ENCODE results near the gene KDM4D. TPM values are rescaled to one million over a fixed set of nuclear protein-coding genes. Genes with fewer than 3 reads are reported as not detected.

The KDM4D gene
- total RNA-seq: 0.32 and 0.46 TPM in 2 replicates

DNA sequence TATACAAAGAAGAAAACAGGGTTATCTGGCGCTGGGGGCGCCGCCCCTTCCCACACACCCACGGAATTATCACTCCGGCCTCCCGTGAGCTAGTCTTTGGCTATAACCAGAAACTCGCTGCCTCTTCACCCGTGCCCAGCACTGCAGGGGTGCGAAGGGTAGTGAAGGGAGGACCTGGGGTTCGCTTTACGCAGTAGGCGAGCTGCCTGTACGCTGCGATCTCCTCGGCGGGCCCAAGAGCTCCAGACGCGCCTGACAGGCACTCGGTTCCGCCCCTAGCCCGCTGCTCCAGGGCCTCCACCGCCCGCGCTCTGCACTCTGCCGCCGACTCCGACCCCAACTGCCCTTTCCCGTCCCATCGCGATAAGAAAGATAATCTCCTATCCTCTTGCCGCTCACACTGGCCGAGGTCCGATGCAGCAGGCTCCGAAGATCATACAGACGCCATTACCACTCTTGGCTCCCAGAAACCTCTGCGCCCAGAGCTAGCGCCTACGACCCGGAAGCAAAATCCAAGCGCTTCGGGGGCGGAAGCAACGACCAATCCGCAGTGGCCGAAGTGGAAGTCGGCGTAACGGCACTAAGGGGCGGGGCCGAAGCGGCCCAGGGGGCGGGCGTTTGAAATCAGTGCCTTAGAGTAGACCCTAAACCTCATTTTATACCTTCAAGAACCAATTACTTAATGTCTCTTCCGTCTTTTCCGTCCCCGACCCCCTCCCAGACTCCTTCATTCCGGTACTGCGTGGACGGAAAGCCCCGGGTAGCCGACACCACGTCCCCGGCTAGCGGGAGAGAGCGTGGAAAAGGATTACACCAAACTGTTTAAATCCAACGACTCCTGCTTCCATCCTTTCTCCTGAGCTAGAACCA lies at the start of gene KDM4D, which contains the start of gene CWC15:
TSS of gene KDM4D (plus strand) at position 611 of the 870 bp plus-strand sequence. CDS start 23,664 bp downstream, outside the sequence.
TSS of gene CWC15 (minus strand) at position 458 of the 870 bp plus-strand sequence. CDS start 1,371 bp downstream, outside the sequence.

DNA sequence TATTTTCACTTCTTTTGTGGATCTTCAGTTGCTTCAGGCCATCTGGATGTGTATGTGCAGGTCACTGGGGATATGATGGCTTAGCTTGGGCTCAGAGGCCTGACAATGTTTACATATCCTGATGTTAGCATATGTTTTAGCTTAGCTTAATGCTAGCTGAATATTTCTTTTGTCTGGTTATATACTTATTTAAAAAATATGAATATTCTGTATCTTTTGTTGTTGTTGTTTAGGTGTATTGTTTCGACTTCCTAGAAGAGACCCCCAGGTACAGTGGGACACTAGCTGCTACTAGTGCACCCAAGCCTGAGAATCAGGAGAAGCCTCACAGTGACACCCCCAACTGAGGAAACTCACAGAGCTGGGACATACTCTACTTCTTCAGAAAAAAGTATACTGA lies 51.4 kb downstream of the KDM4D start, which contains the start of gene KDM4E:
TSS of gene KDM4E (plus strand) at position 301 of the 400 bp plus-strand sequence. CDS start 300 bp downstream, outside the sequence.

Other genes with a start within 250 kb of the KDM4D start
- gene AMOTL1, start 205.4 kb upstream of the KDM4D start, total RNA-seq: 29.3 and 35.4 TPM in 2 replicates
- 55.6 and 60.7 TPM in 2 replicates for gene CWC15, start 153 bp upstream of the KDM4D start, total RNA-seq
- gene KDM4E, start 51.5 kb downstream of the KDM4D start, total RNA-seq: not detected in 2 replicates
- not detected in 2 replicates for gene KDM4F, start 75.7 kb downstream of the KDM4D start, total RNA-seq
- 12.0 and 16.0 TPM in 2 replicates for gene SRSF8, start 93.2 kb downstream of the KDM4D start, total RNA-seq
- 20.8 and 22.8 TPM in 2 replicates for gene ENDOD1, start 116.1 kb downstream of the KDM4D start, total RNA-seq

Data from epithelial cell of umbilical artery (primary cell).